T-helper 1 cell treated with Interleukin-12 subunit alpha and Interleukin-12 subunit beta and Interleukin-4 antibody, amounts not matched to agents 30 μg/mL and 1 μg/mL, for 36 hours (primary cell): ENCODE measurements around the gene AK9.
"Not testable (repeated sequence)": the region's sequence is repeated elsewhere in the genome, so short reads cannot be mapped to it uniquely, and the experiment has no call there.

Experiments
- H3K27ac Mint-ChIP-seq: one replicate; pipeline ENCODE4 v1.8.0; 2021; ENCODE audit warnings: mild to moderate bottlenecking, mixed read lengths
- H3K27me3 Mint-ChIP-seq: one replicate; pipeline ENCODE4 v1.8.0; 2021; ENCODE audit warnings: low read depth, mixed read lengths
- H3K36me3 Mint-ChIP-seq: one replicate; pipeline ENCODE4 v1.8.0; 2021; ENCODE audit warnings: low read depth, mixed read lengths
- H3K4me1 Mint-ChIP-seq: one replicate; pipeline ENCODE4 v1.8.0; 2021; ENCODE audit warnings: low read depth, mixed read lengths
- H3K4me3 Mint-ChIP-seq: one replicate; pipeline ENCODE4 v1.8.0; 2021; ENCODE audit warnings: mild to moderate bottlenecking, moderate library complexity, mixed read lengths
- H3K9me3 Mint-ChIP-seq: one replicate; pipeline ENCODE4 v1.8.0; 2021; ENCODE audit warnings: mixed read lengths

Gene AK9

DNA sequence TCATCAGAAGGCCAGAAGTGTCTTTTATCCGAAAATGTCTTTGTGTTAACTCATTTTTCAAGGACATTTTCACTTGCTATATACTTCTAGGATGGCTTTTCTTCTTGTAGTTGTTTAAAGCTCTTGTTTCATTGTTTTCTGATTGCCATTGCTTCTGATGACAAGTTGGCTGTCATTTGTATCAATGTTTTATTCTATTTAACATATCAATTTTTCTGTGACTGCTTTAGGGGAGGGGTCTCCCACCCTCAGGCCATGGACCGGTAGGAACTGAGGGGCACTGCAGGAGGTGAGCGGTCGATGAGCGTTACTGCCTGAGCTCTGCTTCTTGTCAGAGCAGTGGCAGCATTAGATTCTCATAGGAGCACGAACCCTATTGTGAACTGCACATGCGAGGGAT, 65.8 kb downstream of the AK9 start:
- H3K4me1 Mint-ChIP-seq: no peaks in the 10 kb centered on the region
- no peaks in the 10 kb centered on the region for H3K36me3 Mint-ChIP-seq
- no peaks in the 10 kb centered on the region for H3K27me3 Mint-ChIP-seq
- no peak overlapping the region for H3K4me3 Mint-ChIP-seq
- H3K27ac Mint-ChIP-seq: no peak overlapping the region
- peaks cover 5% of the 10 kb centered on the region for H3K9me3 Mint-ChIP-seq

- no peaks in the 10 kb centered on the region for H3K27me3 Mint-ChIP-seq
These were observed 67.7 kb downstream of the AK9 start for GRCh38 chr6:109623288-109623687.

GRCh38 chr6:109612268-109612667, 78.7 kb downstream of the AK9 start:
- H3K4me1 Mint-ChIP-seq: peaks cover 6% of the 10 kb centered on the region
- H3K36me3 Mint-ChIP-seq: peaks cover 4% of the 10 kb centered on the region
- no peaks in the 10 kb centered on the region for H3K27me3 Mint-ChIP-seq
- no peak overlapping the region for H3K27ac Mint-ChIP-seq
- peaks cover 4% of the 10 kb centered on the region for H3K9me3 Mint-ChIP-seq
- H3K4me3 Mint-ChIP-seq: no peak overlapping the region

More at GRCh38 chr6:109623288-109623687, 67.7 kb downstream of the AK9 start:
- H3K4me3 Mint-ChIP-seq: no peak overlapping the region
- H3K9me3 Mint-ChIP-seq: peaks cover 5% of the 10 kb centered on the region
- H3K4me1 Mint-ChIP-seq: no peaks in the 10 kb centered on the region
- H3K36me3 Mint-ChIP-seq: no peaks in the 10 kb centered on the region
- H3K27ac Mint-ChIP-seq: no peak overlapping the region

- peaks cover 4% of the 10 kb centered on the region for H3K9me3 Mint-ChIP-seq
- no peaks in the 10 kb centered on the region for H3K27me3 Mint-ChIP-seq
- H3K4me3 Mint-ChIP-seq: no peak overlapping the region
- H3K4me1 Mint-ChIP-seq: peaks cover 6% of the 10 kb centered on the region
- no peak overlapping the region for H3K27ac Mint-ChIP-seq
- H3K36me3 Mint-ChIP-seq: peaks cover 4% of the 10 kb centered on the region
These were observed 79.5 kb downstream of the AK9 start for GRCh38 chr6:109611502-109611901.

DNA sequence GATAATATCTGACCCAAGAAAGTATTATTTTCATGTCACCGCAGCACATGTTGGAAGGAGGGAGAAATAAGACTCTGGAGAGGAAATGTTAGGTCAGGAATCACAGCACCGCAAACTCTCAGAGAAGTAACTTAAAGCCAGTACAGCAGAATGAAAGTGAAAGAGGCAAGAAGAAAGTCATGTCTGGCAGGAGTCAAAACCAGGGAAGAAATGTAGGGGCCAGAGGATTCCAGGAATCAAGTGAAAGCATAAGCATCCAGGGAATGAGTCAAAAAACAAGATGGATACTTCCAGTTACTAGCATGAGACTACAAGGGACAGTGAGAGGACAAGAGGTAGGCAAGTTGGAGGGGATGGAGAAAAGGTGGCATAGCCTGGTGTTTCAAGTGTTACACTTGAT, 80.4 kb downstream of the AK9 start:
- no peaks in the 10 kb centered on the region for H3K27me3 Mint-ChIP-seq
- H3K27ac Mint-ChIP-seq: no peak overlapping the region
- peaks cover 4% of the 10 kb centered on the region for H3K9me3 Mint-ChIP-seq
- H3K4me3 Mint-ChIP-seq: no peak overlapping the region
- H3K4me1 Mint-ChIP-seq: peaks cover 6% of the 10 kb centered on the region
- H3K36me3 Mint-ChIP-seq: peaks cover 4% of the 10 kb centered on the region

- Mint-ChIP-seq H3K36me3 (peaks cover 4% of the 10 kb centered on the region), H3K27ac (no peak overlapping the region), H3K4me3 (no peak overlapping the region), H3K27me3 (no peaks in the 10 kb centered on the region), H3K4me1 (peaks cover 6% of the 10 kb centered on the region), H3K9me3 (peaks cover 4% of the 10 kb centered on the region)
These were observed 81.3 kb downstream of the AK9 start for GRCh38 chr6:109609737-109610136.

- Mint-ChIP-seq H3K4me1 (peaks cover 6% of the 10 kb centered on the region), H3K27me3 (peaks cover 3% of the 10 kb centered on the region), H3K4me3 (no peak overlapping the region), H3K9me3 (peaks cover 4% of the 10 kb centered on the region), H3K27ac (no peak overlapping the region), H3K36me3 (peaks cover 4% of the 10 kb centered on the region)
These were observed 84.6 kb downstream of the AK9 start for GRCh38 chr6:109606359-109606758.

DNA sequence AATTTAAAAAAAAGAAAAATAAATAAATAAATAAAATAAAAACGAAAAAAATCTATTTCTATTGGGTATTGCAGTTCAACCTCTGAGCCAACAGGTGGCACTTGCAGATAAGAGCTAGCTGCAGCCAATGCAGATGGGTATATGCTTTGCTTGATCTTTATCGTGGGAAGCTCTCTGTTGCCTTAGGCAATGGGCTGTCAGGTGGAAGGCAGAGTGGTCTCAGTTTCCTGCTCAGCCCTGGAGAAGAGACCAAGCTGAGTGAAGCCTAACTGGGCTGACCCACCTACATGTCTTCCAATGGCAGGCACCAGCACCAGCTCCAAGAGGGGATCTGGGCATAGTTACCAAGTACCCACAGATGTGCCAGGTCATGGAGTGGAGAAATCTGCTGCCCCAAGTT, 95.0 kb downstream of the AK9 start:
- no peaks in the 10 kb centered on the region for H3K4me1 Mint-ChIP-seq
- H3K27ac Mint-ChIP-seq: no peak overlapping the region
- peaks cover 1% of the 10 kb centered on the region for H3K27me3 Mint-ChIP-seq
- no peaks in the 10 kb centered on the region for H3K36me3 Mint-ChIP-seq
- peaks cover 21% of the 10 kb centered on the region for H3K9me3 Mint-ChIP-seq
- no peak overlapping the region for H3K4me3 Mint-ChIP-seq

GRCh38 chr6:109580519-109580918, 110.5 kb downstream of the AK9 start:
- Mint-ChIP-seq H3K4me1 (no peaks in the 10 kb centered on the region), H3K4me3 (no peak overlapping the region), H3K27me3 (no peaks in the 10 kb centered on the region), H3K36me3 (no peaks in the 10 kb centered on the region), H3K9me3 (no peaks in the 10 kb centered on the region), H3K27ac (no peak overlapping the region)

DNA sequence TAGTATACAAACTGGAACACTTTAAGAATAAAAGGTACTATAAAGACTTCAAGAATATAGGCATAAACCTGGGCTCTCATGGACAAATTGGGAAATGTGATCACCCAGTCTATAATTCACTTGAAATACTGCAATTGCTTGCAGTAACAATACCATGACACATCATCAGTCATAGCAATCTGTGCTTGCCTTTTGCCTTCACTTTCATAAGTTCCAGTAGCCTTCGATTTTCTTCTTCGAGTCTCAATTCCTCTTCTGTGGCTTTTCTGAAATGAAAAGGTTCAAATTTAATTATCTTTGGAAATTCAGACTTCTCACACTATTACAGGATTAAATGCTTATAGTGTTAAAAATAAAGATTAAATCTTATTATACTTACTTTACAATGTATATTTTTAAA, 111.6 kb downstream of the AK9 start:
- Mint-ChIP-seq H3K4me3 (no peak overlapping the region), H3K4me1 (no peaks in the 10 kb centered on the region), H3K27ac (no peak overlapping the region), H3K36me3 (no peaks in the 10 kb centered on the region), H3K9me3 (no peaks in the 10 kb centered on the region), H3K27me3 (no peaks in the 10 kb centered on the region)

DNA sequence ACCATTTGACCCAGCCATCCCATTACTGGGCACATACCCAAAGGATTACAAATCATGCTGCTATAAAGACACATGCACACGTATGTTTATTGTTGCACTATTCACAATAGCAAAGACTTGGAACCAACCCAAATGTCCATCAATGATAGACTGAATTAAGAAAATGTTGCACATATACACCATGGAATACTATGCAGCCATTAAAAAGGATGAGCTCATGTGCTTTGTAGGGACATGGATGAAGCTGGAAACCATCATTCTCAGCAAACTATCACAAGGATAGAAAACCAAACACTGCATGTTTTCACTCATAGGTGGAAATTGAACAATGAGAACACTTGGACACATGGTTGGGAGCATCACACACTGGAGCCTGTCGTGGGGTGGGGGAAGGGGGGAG, 121.1 kb downstream of the AK9 start:
- not testable (repeated sequence) for H3K27me3 Mint-ChIP-seq, H3K9me3 Mint-ChIP-seq, H3K4me1 Mint-ChIP-seq, H3K36me3 Mint-ChIP-seq, H3K4me3 Mint-ChIP-seq, H3K27ac Mint-ChIP-seq

- no peaks in the 10 kb centered on the region for H3K36me3 Mint-ChIP-seq
- H3K27ac Mint-ChIP-seq: no peak overlapping the region
- H3K4me1 Mint-ChIP-seq: no peaks in the 10 kb centered on the region
These were observed 129.2 kb downstream of the AK9 start for GRCh38 chr6:109561844-109562243.

GRCh38 chr6:109531446-109531845, 159.6 kb downstream of the AK9 start:
- H3K27ac Mint-ChIP-seq: no peak overlapping the region
- peaks cover 3% of the 10 kb centered on the region for H3K4me1 Mint-ChIP-seq
- H3K9me3 Mint-ChIP-seq: no peaks in the 10 kb centered on the region
- no peaks in the 10 kb centered on the region for H3K36me3 Mint-ChIP-seq
- no peaks in the 10 kb centered on the region for H3K27me3 Mint-ChIP-seq
- H3K4me3 Mint-ChIP-seq: no peak overlapping the region

More at GRCh38 chr6:109561844-109562243, 129.2 kb downstream of the AK9 start:
- Mint-ChIP-seq H3K27me3 (peaks cover 3% of the 10 kb centered on the region), H3K4me3 (no peak overlapping the region), H3K9me3 (peaks cover 4% of the 10 kb centered on the region)

DNA sequence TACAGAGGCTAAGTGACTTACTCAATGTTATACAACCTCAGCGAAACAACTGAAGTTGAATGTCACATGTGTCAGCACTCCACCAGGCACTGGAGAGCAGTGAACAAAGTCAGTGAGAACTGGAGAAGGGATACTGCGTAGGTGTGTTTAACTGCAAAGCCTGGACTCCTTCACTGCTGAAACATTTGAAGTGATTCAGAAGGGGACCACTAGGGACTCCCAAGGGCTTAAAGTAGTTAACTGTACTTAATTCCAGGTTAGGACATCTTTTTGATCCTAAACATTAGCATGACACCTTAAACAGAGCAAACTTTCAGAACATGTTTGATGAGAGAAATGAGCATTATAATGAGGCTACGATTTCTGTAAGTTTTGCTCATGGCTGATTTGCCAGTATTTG, 163.0 kb downstream of the AK9 start:
- Mint-ChIP-seq H3K36me3 (peaks cover 6% of the 10 kb centered on the region), H3K4me1 (peaks cover 3% of the 10 kb centered on the region), H3K9me3 (peaks cover 12% of the 10 kb centered on the region), H3K4me3 (no peak overlapping the region), H3K27me3 (peaks cover 4% of the 10 kb centered on the region), H3K27ac (no peak overlapping the region)

DNA sequence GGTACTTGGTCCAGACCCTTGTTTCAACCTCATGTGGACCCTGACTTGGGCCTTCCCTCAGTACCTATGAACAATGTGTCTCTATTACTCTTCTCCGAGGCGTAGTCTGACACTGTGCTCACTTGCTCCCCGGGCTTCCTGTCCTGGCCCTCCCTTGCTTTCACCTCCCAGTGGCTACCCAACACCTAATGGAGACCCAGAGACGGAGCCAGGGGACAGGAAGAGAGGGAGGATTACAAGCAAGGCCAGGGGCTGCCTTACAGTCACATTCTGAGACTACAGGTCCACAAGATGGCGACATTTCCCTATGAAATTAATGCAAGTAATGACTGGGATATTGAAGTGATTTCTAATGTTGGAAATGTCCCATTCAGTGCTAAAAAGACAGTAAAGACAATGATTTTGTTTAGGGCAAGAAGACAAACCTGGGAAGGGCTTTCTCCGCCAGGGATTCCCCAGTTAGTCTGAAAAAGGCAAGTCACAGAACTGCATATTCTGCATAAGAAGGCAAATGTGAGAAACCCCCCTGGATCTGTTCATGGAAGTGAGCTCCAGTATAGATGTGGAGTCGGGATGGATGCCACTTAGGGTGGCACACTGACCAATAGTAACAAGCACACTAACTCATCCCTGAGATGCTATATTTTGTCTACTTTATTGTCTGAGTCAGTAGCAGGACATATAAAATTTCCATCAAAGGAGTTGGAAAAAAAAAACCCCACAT, 163.9 kb downstream of the AK9 start:
- H3K27me3 Mint-ChIP-seq: peaks cover 10% of the 10 kb centered on the region
- peaks cover 5% of the 10 kb centered on the region for H3K4me1 Mint-ChIP-seq
- peaks cover 12% of the 10 kb centered on the region for H3K9me3 Mint-ChIP-seq
- H3K27ac Mint-ChIP-seq: no peak overlapping the region
- H3K36me3 Mint-ChIP-seq: peaks cover 6% of the 10 kb centered on the region
- H3K4me3 Mint-ChIP-seq: no peak overlapping the region

DNA sequence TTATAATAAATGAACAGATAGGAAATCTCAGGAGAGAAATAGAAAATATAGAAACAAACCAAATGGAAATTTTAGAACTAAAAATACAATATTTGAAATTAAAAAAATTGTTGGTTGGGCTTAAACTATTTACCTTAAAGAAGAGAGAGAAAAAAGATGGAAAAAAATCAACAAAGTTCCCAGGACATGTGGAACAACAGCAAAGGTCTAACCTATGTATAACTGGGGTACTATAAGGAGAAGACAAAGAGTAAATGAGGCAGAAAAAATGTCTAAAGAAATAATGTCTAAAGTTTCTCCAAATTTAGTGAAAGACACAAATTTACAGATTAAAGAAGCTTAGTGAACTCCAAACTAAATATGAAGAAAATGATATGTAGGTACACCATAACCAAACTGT, 166.9 kb downstream of the AK9 start:
- peaks cover 10% of the 10 kb centered on the region for H3K27me3 Mint-ChIP-seq

More for the DNA sequence above, 166.9 kb downstream of the AK9 start:
- peaks cover 12% of the 10 kb centered on the region for H3K9me3 Mint-ChIP-seq
- peaks cover 6% of the 10 kb centered on the region for H3K36me3 Mint-ChIP-seq
- no peak overlapping the region for H3K4me3 Mint-ChIP-seq
- no peak overlapping the region for H3K27ac Mint-ChIP-seq
- peaks cover 5% of the 10 kb centered on the region for H3K4me1 Mint-ChIP-seq
